Osteocyte (in vitro differentiated cells): ENCODE data around the gene SLC25A10. TPM values are rescaled to one million over a fixed set of nuclear protein-coding genes. Genes with fewer than 3 reads are reported as not detected.

Source experiments
- DNase-seq: peaks from one replicate; pipeline ENCODE4 v3.0.0; 2021; ENCODE audit warnings: mixed read lengths; ENCODE audit not compliant: unreplicated experiment; ENCODE audit errors: extremely low spot score
- H3K27ac Mint-ChIP-seq: one replicate; pipeline ENCODE4 v1.8.0; 2021; ENCODE audit warnings: mild to moderate bottlenecking, mixed read lengths; ENCODE audit not compliant: unreplicated experiment
- H3K27me3 Mint-ChIP-seq: one replicate; pipeline ENCODE4 v1.8.0; 2021; ENCODE audit warnings: mixed read lengths; ENCODE audit not compliant: unreplicated experiment
- H3K36me3 Mint-ChIP-seq: one replicate; pipeline ENCODE4 v1.8.0; 2021; ENCODE audit warnings: mixed read lengths; ENCODE audit not compliant: unreplicated experiment
- H3K4me1 Mint-ChIP-seq: one replicate; pipeline ENCODE4 v1.8.0; 2021; ENCODE audit warnings: mixed read lengths; ENCODE audit not compliant: unreplicated experiment
- H3K4me3 Mint-ChIP-seq: one replicate; pipeline ENCODE4 v1.8.0; 2021; ENCODE audit warnings: mild to moderate bottlenecking, moderate library complexity, mixed read lengths; ENCODE audit not compliant: unreplicated experiment
- H3K9me3 Mint-ChIP-seq: one replicate; pipeline ENCODE4 v1.8.0; 2021; ENCODE audit warnings: mixed read lengths; ENCODE audit not compliant: unreplicated experiment
- total RNA-seq: library from RNA; stranded (reverse); gene quantifications from 2 replicates; pipeline ENCODE4 v1.2.1, GENCODE V29; 2021
- TF ChIP-seq, protein P1 (sequence below): fragments of 200-600 bp; sonication (generic); IDR thresholded peaks from 2 replicates; pipeline ENCODE4 v1.5.0; 2021; ENCODE audit warnings: antibody characterized with exemption, mild to moderate bottlenecking, moderate library complexity

The SLC25A10 gene
- total RNA-seq, 1 donor from 2014 or later = 9.5 TPM

DNA sequence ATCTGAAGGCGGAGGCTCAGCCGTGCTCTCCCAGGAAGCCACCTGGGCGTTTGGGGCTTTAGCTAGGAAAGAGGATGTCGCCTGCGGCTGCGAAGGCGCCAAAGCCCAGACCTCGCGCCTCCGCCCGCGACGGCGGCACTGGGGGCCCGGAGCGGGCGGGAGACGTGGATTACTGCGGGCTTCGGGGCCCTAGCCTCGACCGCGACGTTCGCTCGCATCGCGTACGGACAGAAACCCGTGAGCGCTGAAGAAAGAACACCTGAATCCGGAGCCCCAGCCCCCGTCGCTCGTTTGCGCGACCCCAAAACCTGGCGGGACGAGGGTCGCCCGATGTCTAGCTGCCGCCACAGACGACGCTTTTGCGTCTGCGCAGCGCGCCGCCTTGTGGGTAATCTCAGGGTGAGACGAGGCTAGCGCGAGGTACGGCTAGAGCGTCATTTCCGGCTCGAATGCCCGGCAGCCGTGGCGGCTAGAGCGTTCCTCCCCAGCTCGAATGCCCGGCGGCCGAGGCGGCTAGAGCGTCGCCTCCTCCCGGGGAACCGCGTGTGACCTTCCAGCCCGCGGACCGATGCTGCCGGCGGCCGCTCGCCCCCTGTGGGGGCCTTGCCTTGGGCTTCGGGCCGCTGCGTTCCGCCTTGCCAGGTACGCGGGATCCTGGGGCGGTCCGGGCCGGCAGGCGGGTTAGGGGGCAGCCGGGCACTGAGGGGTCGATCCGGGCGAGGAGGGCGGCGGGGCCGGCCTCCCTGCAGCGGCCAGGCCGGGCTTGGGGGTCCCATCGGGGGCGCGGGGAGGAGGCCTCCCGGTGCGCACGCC lies 8.9 kb upstream of the SLC25A10 start, which contains the start of gene MRPL12:
Gene MRPL12 (plus strand): TSS at position 434 of the 813 bp plus-strand sequence. CDS start 135 bp downstream, at position 569.
- Mint-ChIP-seq H3K27me3 (no peaks in the 10 kb centered on the region), H3K9me3 (no peaks in the 10 kb centered on the region), H3K4me1 (peaks cover 25% of the 10 kb centered on the region), H3K4me3 (peak within 1 kb of the TSS; percentile 93), H3K36me3 (peaks cover 17% of the 10 kb centered on the region), H3K27ac (peak within 1 kb of the TSS; percentile 95)
- DNase-seq = peak; percentile 95
- TF ChIP-seq, protein P1, sequence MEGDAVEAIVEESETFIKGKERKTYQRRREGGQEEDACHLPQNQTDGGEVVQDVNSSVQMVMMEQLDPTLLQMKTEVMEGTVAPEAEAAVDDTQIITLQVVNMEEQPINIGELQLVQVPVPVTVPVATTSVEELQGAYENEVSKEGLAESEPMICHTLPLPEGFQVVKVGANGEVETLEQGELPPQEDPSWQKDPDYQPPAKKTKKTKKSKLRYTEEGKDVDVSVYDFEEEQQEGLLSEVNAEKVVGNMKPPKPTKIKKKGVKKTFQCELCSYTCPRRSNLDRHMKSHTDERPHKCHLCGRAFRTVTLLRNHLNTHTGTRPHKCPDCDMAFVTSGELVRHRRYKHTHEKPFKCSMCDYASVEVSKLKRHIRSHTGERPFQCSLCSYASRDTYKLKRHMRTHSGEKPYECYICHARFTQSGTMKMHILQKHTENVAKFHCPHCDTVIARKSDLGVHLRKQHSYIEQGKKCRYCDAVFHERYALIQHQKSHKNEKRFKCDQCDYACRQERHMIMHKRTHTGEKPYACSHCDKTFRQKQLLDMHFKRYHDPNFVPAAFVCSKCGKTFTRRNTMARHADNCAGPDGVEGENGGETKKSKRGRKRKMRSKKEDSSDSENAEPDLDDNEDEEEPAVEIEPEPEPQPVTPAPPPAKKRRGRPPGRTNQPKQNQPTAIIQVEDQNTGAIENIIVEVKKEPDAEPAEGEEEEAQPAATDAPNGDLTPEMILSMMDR = peak; percentile 28

DNA sequence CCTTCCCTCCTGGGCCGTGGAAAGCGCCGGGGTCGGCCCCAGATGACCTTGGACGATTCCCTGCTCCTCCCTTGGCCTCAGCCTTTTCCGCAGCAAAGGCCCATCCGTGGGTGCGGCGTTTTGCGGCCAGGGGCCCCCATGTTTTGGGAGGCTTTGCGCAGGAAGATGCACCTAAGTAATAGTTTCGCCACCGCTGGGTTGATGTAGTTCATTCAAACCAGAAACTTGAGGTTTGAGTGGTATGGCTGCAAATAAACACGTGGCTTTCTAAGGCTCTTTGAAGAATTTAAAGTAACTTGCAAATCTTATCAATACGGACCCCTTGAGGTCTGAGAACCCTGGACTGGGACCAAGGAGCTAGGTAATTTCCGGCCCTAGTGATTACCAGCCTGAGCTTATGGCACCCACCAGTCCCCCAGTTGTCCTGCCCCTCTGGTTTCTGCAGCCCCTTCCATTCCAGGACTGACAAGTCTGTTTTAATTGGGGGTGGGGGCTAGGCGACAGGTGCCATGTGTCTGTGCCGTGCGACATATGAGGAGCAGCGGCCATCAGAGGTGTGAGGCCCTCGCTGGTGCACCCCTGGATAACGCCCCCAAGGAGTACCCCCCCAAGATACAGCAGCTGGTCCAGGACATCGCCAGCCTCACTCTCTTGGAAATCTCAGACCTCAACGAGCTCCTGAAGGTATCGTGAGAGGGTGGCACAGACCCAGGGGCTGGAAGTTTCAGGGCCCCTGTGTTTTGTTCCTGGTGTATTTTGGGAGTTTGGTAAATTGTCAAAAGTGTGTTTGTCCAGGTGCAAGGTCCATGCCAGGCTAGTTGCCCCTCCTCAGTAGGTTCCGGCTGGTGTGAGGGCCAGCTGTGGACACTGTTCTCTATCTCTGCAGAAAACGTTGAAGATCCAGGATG lies 8.1 kb upstream of the SLC25A10 start:
- Mint-ChIP-seq H3K9me3 (no peaks in the 10 kb centered on the region), H3K27ac (peak overlapping the region; percentile 10), H3K36me3 (peaks cover 14% of the 10 kb centered on the region), H3K27me3 (no peaks in the 10 kb centered on the region), H3K4me3 (peak overlapping the region; percentile 73), H3K4me1 (peaks cover 25% of the 10 kb centered on the region)
- TF ChIP-seq, protein P1 = no peak
- no peak for DNase-seq

DNA sequence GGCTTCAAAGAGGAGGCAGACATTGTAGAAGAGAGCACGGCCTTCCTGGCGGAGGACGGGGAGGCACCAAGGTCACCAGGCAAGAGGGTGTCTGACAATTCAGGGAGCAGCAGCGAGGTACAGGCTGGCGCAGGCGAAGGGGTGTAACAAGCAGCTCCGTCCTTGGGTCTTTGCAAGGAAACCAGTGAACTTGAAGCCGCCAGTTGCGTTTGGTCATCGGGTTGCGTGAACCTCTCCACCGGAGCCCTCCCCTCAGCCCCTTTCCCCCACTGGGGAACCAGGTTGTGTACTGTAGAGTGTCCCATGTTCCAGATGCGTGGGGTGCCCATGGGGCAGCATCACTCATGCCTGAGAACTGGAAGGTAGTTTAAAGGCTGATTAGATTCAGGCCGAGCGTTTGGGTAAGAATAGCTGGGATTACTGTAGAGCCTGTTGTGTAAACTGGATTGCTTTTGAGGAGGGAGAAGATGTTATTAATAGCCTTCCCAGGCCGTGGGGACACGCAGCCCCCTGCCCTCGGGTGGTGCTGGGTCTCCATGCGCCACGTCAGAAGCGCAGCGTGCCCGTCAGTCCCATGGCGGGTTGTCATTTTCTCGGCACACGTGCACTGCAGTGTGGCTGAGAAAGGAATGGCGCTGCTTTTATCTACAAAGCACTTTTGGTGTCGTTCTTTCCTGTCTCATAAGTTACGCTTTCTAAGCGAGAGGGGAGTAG lies 6.4 kb upstream of the SLC25A10 start:
- Mint-ChIP-seq H3K27me3 (no peaks in the 10 kb centered on the region), H3K4me1 (peaks cover 27% of the 10 kb centered on the region), H3K4me3 (no peak overlapping the region), H3K36me3 (peaks cover 14% of the 10 kb centered on the region), H3K27ac (no peak overlapping the region), H3K9me3 (no peaks in the 10 kb centered on the region)
- TF ChIP-seq, protein P1 = no peak
- no peak for DNase-seq

DNA sequence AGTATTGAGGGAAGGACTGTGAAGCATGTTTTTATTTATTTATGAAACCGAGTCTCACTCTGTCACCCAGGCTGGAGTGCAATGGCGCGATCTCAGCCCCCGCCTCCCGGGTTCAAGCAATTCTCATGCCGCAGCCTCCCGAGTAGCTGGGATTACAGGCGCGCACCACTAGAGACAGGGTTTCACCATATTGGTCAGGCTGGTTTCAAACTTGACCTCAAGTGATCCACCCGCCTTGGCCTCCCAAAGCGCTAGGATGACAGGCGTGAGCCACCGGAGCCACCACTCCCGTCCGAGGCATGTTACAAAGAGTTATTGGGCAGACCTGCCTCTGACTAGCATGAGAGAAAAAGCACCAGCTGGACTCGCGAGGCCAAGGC lies 5.9 kb upstream of the SLC25A10 start:
- Mint-ChIP-seq H3K4me3 (no peak overlapping the region), H3K27me3 (no peaks in the 10 kb centered on the region), H3K36me3 (peaks cover 13% of the 10 kb centered on the region), H3K27ac (no peak overlapping the region), H3K4me1 (peaks cover 27% of the 10 kb centered on the region), H3K9me3 (no peaks in the 10 kb centered on the region)
- TF ChIP-seq, protein P1 = no peak
- DNase-seq = no peak
